MM.1S (cell line): ENCODE results near the gene SYPL2.

Source experiments
- EZH2 ChIP-seq: fragments of 300-600 bp; sonication (generic); optimal IDR thresholded peaks from 2 replicates; pipeline ENCODE3; 2017; ENCODE audit warnings: low read depth, mild to moderate bottlenecking, antibody characterized with exemption, low read length, mixed read lengths
- TF ChIP-seq, protein P1 (sequence below): fragments of 300-600 bp; sonication (generic); IDR thresholded peaks from 2 replicates; pipeline ENCODE4 v1.5.1; 2016; ENCODE audit warnings: antibody characterized with exemption, low read length, mixed read lengths

DNA sequence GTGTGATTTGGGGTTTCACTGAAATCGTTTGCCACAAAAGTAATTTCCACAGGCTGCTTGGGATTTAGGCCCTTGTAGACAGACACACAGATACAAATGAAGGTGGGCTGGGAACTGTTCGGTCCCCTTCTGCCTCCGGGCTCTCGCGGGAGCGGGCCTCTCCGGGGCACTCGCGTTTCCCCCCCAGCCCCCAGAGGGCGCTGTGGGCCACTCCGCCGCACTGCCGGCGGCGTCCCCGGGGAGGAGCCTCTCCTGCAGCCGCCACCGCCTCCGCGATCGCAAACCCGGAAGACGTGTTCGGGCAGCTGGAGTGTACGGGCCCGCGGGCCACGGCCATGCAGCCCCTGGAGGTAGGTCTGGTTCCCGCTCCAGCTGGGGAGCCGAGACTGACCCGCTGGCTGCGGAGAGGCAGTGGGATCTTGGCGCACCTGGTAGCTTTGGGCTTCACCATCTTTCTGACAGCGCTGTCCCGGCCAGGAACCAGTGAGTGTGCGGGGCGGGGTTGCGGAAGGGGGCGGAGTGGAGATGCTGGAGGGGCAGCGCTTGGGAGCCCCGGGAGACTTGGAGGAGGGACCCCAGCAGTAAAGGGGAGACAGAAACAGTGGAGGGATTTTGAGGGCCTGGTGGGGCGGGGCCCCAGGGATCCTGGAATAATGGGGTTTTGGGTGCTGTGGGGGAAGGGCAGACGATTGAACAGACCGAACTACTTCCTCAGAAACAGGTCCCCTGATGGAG lies 27.6 kb downstream of the SYPL2 start, which contains the start of gene CYB561D1:
- TF ChIP-seq EZH2: no peak
- TF ChIP-seq, protein P1, sequence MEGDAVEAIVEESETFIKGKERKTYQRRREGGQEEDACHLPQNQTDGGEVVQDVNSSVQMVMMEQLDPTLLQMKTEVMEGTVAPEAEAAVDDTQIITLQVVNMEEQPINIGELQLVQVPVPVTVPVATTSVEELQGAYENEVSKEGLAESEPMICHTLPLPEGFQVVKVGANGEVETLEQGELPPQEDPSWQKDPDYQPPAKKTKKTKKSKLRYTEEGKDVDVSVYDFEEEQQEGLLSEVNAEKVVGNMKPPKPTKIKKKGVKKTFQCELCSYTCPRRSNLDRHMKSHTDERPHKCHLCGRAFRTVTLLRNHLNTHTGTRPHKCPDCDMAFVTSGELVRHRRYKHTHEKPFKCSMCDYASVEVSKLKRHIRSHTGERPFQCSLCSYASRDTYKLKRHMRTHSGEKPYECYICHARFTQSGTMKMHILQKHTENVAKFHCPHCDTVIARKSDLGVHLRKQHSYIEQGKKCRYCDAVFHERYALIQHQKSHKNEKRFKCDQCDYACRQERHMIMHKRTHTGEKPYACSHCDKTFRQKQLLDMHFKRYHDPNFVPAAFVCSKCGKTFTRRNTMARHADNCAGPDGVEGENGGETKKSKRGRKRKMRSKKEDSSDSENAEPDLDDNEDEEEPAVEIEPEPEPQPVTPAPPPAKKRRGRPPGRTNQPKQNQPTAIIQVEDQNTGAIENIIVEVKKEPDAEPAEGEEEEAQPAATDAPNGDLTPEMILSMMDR: peak; percentile 71
